MM.1S (cell line): Measurements from ENCODE around the gene RAI2.

ENCODE experiments used
- DNase-seq: peaks from one replicate; pipeline ENCODE4 v3.0.0-alpha.2; 2015
- H2AFZ ChIP-seq: fragments of 300-600 bp; sonication (generic); 2 replicates; pipeline ENCODE4 v1.6.0; 2016; ENCODE audit warnings: antibody characterized with exemption, low read length
- H3F3A ChIP-seq: fragments of 300-600 bp; sonication (generic); 2 replicates; pipeline ENCODE4 v1.6.1; 2016; ENCODE audit warnings: mild to moderate bottlenecking, antibody characterized with exemption, low read length, moderate library complexity, mixed read lengths; ENCODE audit not compliant: insufficient read depth
- H3K27ac ChIP-seq: fragments of 300-600 bp; sonication (generic); 2 replicates; pipeline ENCODE4 v1.5.1; 2016; ENCODE audit warnings: mild to moderate bottlenecking, low read length
- H3K27me3 ChIP-seq: fragments of 300-600 bp; sonication (generic); replicated peaks from 2 replicates; pipeline ENCODE4 v1.6.0; 2016; ENCODE audit warnings: low read length; ENCODE audit not compliant: insufficient read depth
- H3K36me3 ChIP-seq: fragments of 300-600 bp; sonication (generic); replicated peaks from 2 replicates; pipeline ENCODE4 v1.6.1; 2016; ENCODE audit warnings: mild to moderate bottlenecking, low read length, mixed read lengths; ENCODE audit not compliant: insufficient read depth
- H3K4me1 ChIP-seq: fragments of 300-600 bp; sonication (generic); 2 replicates; pipeline ENCODE4 v1.6.1; 2016; ENCODE audit warnings: low read length, mixed read lengths
- H3K4me2 ChIP-seq: fragments of 300-600 bp; sonication (generic); 2 replicates; pipeline ENCODE4 v1.6.0; 2016; ENCODE audit warnings: low read depth, low read length
- H3K4me3 ChIP-seq: fragments of 300-600 bp; sonication (generic); 2 replicates; pipeline ENCODE4 v1.5.1; 2016; ENCODE audit warnings: low read length, mixed read lengths
- H3K79me2 ChIP-seq: fragments of 300-600 bp; sonication (generic); 2 replicates; pipeline ENCODE4 v1.6.1; 2016; ENCODE audit warnings: mixed run types, low read length, mixed read lengths
- H3K9ac ChIP-seq: fragments of 300-600 bp; sonication (generic); 2 replicates; pipeline ENCODE4 v1.6.1; 2016; ENCODE audit warnings: low read length, mixed read lengths
- H3K9me2 ChIP-seq: fragments of 300-600 bp; sonication (generic); replicated peaks from 2 replicates; pipeline ENCODE4 v1.6.1; 2016; ENCODE audit warnings: mild to moderate bottlenecking, low read length, mixed read lengths; ENCODE audit not compliant: insufficient read depth
- H3K9me3 ChIP-seq: fragments of 300-600 bp; sonication (generic); replicated peaks from 2 replicates; pipeline ENCODE4 v1.6.1; 2016; ENCODE audit warnings: mild to moderate bottlenecking, low read length, mixed read lengths; ENCODE audit not compliant: insufficient read depth
- H4K20me1 ChIP-seq: fragments of 300-600 bp; sonication (generic); 2 replicates; pipeline ENCODE4 v1.6.1; 2016; ENCODE audit warnings: mild to moderate bottlenecking, low read length, moderate library complexity, mixed read lengths; ENCODE audit not compliant: insufficient read depth
- EZH2 ChIP-seq: fragments of 300-600 bp; sonication (generic); optimal IDR thresholded peaks from 2 replicates; pipeline ENCODE3; 2017; ENCODE audit warnings: low read depth, mild to moderate bottlenecking, antibody characterized with exemption, low read length, mixed read lengths
- EZH2phosphoT487 ChIP-seq: fragments of 300-600 bp; sonication (generic); IDR thresholded peaks from 2 replicates; pipeline ENCODE4 v1.6.1; 2018; ENCODE audit warnings: antibody characterized with exemption, low read length
- TF ChIP-seq, protein P1 (sequence below): fragments of 300-600 bp; sonication (generic); IDR thresholded peaks from 2 replicates; pipeline ENCODE4 v1.5.1; 2016; ENCODE audit warnings: antibody characterized with exemption, low read length, mixed read lengths

Gene RAI2

GRCh38 chrX:17860811-17861488 lies at the start of gene RAI2:
Gene RAI2, minus strand, starts transcription at chrX:17861298. Its CDS starts 59,288 bp downstream, at chrX:17802010.
- H2AFZ ChIP-seq, result no peak within 1 kb of the TSS
- no peaks in the 10 kb centered on the region for H3F3A ChIP-seq
- no peaks in the 10 kb centered on the region for H3K4me1 ChIP-seq
- no peak within 1 kb of the TSS for H3K9ac ChIP-seq
- peak within 1 kb of the TSS; percentile 31; the same call in 1 of the 2 replicates for H3K4me3 ChIP-seq
- no peak for DNase-seq
- TF ChIP-seq EZH2phosphoT487 (no peak), EZH2 (no peak)
- TF ChIP-seq, protein P1, sequence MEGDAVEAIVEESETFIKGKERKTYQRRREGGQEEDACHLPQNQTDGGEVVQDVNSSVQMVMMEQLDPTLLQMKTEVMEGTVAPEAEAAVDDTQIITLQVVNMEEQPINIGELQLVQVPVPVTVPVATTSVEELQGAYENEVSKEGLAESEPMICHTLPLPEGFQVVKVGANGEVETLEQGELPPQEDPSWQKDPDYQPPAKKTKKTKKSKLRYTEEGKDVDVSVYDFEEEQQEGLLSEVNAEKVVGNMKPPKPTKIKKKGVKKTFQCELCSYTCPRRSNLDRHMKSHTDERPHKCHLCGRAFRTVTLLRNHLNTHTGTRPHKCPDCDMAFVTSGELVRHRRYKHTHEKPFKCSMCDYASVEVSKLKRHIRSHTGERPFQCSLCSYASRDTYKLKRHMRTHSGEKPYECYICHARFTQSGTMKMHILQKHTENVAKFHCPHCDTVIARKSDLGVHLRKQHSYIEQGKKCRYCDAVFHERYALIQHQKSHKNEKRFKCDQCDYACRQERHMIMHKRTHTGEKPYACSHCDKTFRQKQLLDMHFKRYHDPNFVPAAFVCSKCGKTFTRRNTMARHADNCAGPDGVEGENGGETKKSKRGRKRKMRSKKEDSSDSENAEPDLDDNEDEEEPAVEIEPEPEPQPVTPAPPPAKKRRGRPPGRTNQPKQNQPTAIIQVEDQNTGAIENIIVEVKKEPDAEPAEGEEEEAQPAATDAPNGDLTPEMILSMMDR, result no peak
- no peaks in the 10 kb centered on the region for H3K9me2 ChIP-seq
- no peaks in the 10 kb centered on the region for H3K9me3 ChIP-seq
- no peak within 1 kb of the TSS for H3K27ac ChIP-seq
- no peaks in the 10 kb centered on the region for H3K36me3 ChIP-seq
- no peaks in the 10 kb centered on the region for H3K27me3 ChIP-seq
- H4K20me1 ChIP-seq, result no peaks in the 10 kb centered on the region
- no peaks in the 10 kb centered on the region for H3K79me2 ChIP-seq
- no peak within 1 kb of the TSS for H3K4me2 ChIP-seq

DNA sequence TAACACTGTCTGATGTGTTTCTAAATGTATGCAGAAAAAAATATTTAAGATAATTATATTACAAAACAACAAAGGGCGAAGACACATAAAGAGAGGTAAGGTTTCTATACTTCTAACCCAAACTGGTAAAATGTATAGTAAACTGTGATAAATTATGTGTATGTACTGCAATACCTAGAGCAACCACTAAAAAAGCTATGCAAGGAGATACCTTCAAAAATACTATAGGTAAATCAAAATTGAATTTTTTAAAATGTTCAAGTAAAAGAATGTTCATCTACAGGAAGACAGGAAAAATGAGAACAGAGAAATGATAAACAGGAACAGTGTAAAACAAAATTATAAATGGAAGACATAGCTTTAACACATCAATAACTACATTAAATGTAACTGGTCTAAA lies 27.3 kb upstream of the RAI2 start:
- no peak overlapping the region for H2AFZ ChIP-seq
- no peaks in the 10 kb centered on the region for H3K79me2 ChIP-seq
- no peak overlapping the region for H3K9ac ChIP-seq
- TF ChIP-seq EZH2phosphoT487 (no peak), EZH2 (no peak)
- TF ChIP-seq, protein P1, result no peak; the same call in 1 of the 2 replicates
- no peaks in the 10 kb centered on the region for H3K27me3 ChIP-seq
- H3K36me3 ChIP-seq, result no peaks in the 10 kb centered on the region
- no peak overlapping the region for H3K4me3 ChIP-seq
- DNase-seq, result no peak
- H3K4me1 ChIP-seq, result no peaks in the 10 kb centered on the region
- H3K9me2 ChIP-seq, result no peaks in the 10 kb centered on the region
- no peak overlapping the region for H3K27ac ChIP-seq
- no peaks in the 10 kb centered on the region for H3K9me3 ChIP-seq
- no peak overlapping the region for H3K4me2 ChIP-seq
- no peaks in the 10 kb centered on the region for H3F3A ChIP-seq
- H4K20me1 ChIP-seq, result no peaks in the 10 kb centered on the region

GRCh38 chrX:17882680-17883079 lies 21.6 kb upstream of the RAI2 start:
- Histone ChIP-seq H3F3A (no peaks in the 10 kb centered on the region), H3K4me2 (no peak overlapping the region), H3K27ac (no peak overlapping the region), H3K36me3 (no peaks in the 10 kb centered on the region), H3K4me1 (no peaks in the 10 kb centered on the region), H3K9ac (no peak overlapping the region), H4K20me1 (no peaks in the 10 kb centered on the region), H3K27me3 (no peaks in the 10 kb centered on the region), H3K79me2 (no peaks in the 10 kb centered on the region), H3K4me3 (no peak overlapping the region), H3K9me2 (no peaks in the 10 kb centered on the region), H3K9me3 (no peaks in the 10 kb centered on the region), H2AFZ (no peak overlapping the region)
- TF ChIP-seq EZH2phosphoT487, result no peak
- TF ChIP-seq EZH2, result no peak
- TF ChIP-seq, protein P1, result no peak
- DNase-seq, result no peak
